Keratinocyte (primary cell): ENCODE data around the gene HPD.

Experiments
- CTCF ChIP-seq, 3 experiments: IDR thresholded peaks in 1 of 3; conservative IDR thresholded peaks in 1 of 3; optimal IDR thresholded peaks in 1 of 3; 2 replicates in 2 of 3; 3 replicates in 1 of 3; pipeline versions ENCODE3 to v1.5.1; 2011; ENCODE audit warnings: low read length in 3 of 3, mild to moderate bottlenecking in 3 of 3, moderate library complexity in 2 of 3, control low read depth in 1 of 3, inconsistent platforms in 1 of 3; ENCODE audit not compliant: insufficient read depth in 2 of 3; ENCODE audit errors: extremely low read depth in 1 of 3
- EZH2 ChIP-seq: IDR thresholded peaks from one replicate; pipeline ENCODE4 v1.6.1; 2012; ENCODE audit warnings: inconsistent platforms, mild to moderate bottlenecking, low read length, moderate library complexity

- TF ChIP-seq CTCF (optimal IDR thresholded peaks at IDR 0.05 in 1 of 3, IDR thresholded peaks at IDR 0.05 in 1 of 3, conservative IDR thresholded peaks at IDR 0.05 in 1 of 3; ENCODE audit: extremely low read depth in 1 of 3, insufficient read depth in 2 of 3, low read length in 3 of 3) (no peak), EZH2 (no peak)
These were observed 9.4 kb downstream of the HPD start for GRCh38 chr12:121849211-121849610.
